Spinal cord (tissue), 10 donors: ENCODE measurements around the gene TVP23C. TPM values are rescaled to one million over a fixed set of nuclear protein-coding genes. Genes with fewer than 3 reads are reported as not detected.
"Not testable (repeated sequence)": the region's sequence is repeated elsewhere in the genome, so short reads cannot be mapped to it uniquely, and the experiment has no call there.

Experiments used
- DNase-seq, 6 donors: peaks; one replicate each; pipeline versions ENCODE4 v3.0.0 to v3.0.0-alpha.2; 2013 to 2015; ENCODE audit warnings: low spot score in 6 of 6, low read depth in 4 of 6
- H3K27ac ChIP-seq: one replicate; pipeline ENCODE4 v1.5.1; 2013; ENCODE audit warnings: low read depth, low read length, control low read depth
- H3K27me3 ChIP-seq: one replicate; pipeline ENCODE4 v1.6.1; 2013; ENCODE audit warnings: low read length; ENCODE audit not compliant: control insufficient read depth, insufficient read depth
- H3K36me3 ChIP-seq: one replicate; pipeline ENCODE4 v1.6.1; 2013; ENCODE audit warnings: low read length; ENCODE audit not compliant: control insufficient read depth, insufficient read depth
- H3K4me1 ChIP-seq: one replicate; pipeline ENCODE4 v1.6.1; 2013; ENCODE audit warnings: low read length; ENCODE audit not compliant: control insufficient read depth, insufficient read depth
- H3K4me3 ChIP-seq: one replicate; pipeline ENCODE4 v1.5.1; 2013; ENCODE audit warnings: low read depth, low read length, control low read depth
- H3K9me3 ChIP-seq: one replicate; pipeline ENCODE4 v1.6.1; 2013; ENCODE audit warnings: low read length; ENCODE audit not compliant: control insufficient read depth, insufficient read depth
- WGBS: methylation state at CpG from one replicate; pipeline ENCODE4 v1.1.5; 2013; ENCODE audit warnings: missing lambda C conversion rate; ENCODE audit not compliant: insufficient coverage; 5-methylcytosine and 5-hydroxymethylcytosine counted together
- polyA plus RNA-seq, 2 donors: library from polyadenylated mRNA; unstranded; fragments of 120-200 nt; gene quantifications; one replicate each; pipeline ENCODE4 v1.2.1, GENCODE V29; 2013; ENCODE audit not compliant: insufficient read length in 2 of 2
- total RNA-seq, 2 donors: library from RNA; depleted of rRNA in 1 of 2; stranded (reverse); fragments of 120-200 nt in 1 of 2; fragments of >200 nt in 1 of 2; gene quantifications; one replicate each; pipeline versions ENCODE4 v1.2.3 to v1.2.4, GENCODE V29; 2013 to 2014
- donor health status: healthy.

Gene TVP23C
- total and polyA plus RNA-seq, 4 donors, result 7.4 to 30.7 (median 25.4) TPM

GRCh38 chr17:15533122-15533521 lies 30.2 kb downstream of the TVP23C start:
- not testable (repeated sequence) for H3K36me3 ChIP-seq, H3K4me3 ChIP-seq, DNase-seq, H3K27me3 ChIP-seq, H3K4me1 ChIP-seq, H3K9me3 ChIP-seq, H3K27ac ChIP-seq
- no CpG with 5 or more reads among the region's 3 CpGs for WGBS

GRCh38 chr17:15526292-15527218 lies 36.7 kb downstream of the TVP23C start:
- not testable (repeated sequence) for H3K27ac ChIP-seq, H3K27me3 ChIP-seq, H3K4me1 ChIP-seq, H3K36me3 ChIP-seq, H3K9me3 ChIP-seq, H3K4me3 ChIP-seq
- WGBS, result no CpG with 5 or more reads among the region's 8 CpGs
- peak in 3 of 6 donors; percentile 25 to 90 (median 74) for DNase-seq

GRCh38 chr17:15524990-15525985 lies 38.0 kb downstream of the TVP23C start:
- not testable (repeated sequence) for H3K36me3 ChIP-seq, H3K27ac ChIP-seq, H3K4me3 ChIP-seq, H3K27me3 ChIP-seq, DNase-seq, H3K9me3 ChIP-seq, H3K4me1 ChIP-seq
- 94% methylated on average over 6 of the region's 12 CpGs for WGBS

- no peaks in the 10 kb centered on the region for H3K27me3 ChIP-seq
- no peak overlapping the region for H3K4me3 ChIP-seq
- peaks cover 19% of the 10 kb centered on the region for H3K36me3 ChIP-seq
- H3K9me3 ChIP-seq, result no peaks in the 10 kb centered on the region
- 98% methylated on average over 8 of the region's 8 CpGs for WGBS
- DNase-seq, result no peak
- no peak overlapping the region for H3K27ac ChIP-seq
- H3K4me1 ChIP-seq, result peaks cover 4% of the 10 kb centered on the region
Observed at GRCh38 chr17:15516150-15516549, 47.1 kb downstream of the TVP23C start.

- Histone ChIP-seq H3K4me1 (peaks cover 4% of the 10 kb centered on the region), H3K27me3 (no peaks in the 10 kb centered on the region), H3K4me3 (no peak overlapping the region), H3K9me3 (no peaks in the 10 kb centered on the region), H3K36me3 (peaks cover 17% of the 10 kb centered on the region), H3K27ac (peak overlapping the region; percentile 76)
- WGBS, result no CpG with 5 or more reads among the region's 2 CpGs
- DNase-seq, result no peak
Observed at GRCh38 chr17:15514469-15514868, 48.8 kb downstream of the TVP23C start.

- H3K4me3 ChIP-seq, result no peak overlapping the region
- WGBS, result 73% methylated on average over 8 of the region's 9 CpGs
- no peaks in the 10 kb centered on the region for H3K9me3 ChIP-seq
- H3K36me3 ChIP-seq, result peaks cover 14% of the 10 kb centered on the region
- no peaks in the 10 kb centered on the region for H3K27me3 ChIP-seq
- DNase-seq, result no peak
- peak overlapping the region; percentile 76 for H3K27ac ChIP-seq
- peaks cover 4% of the 10 kb centered on the region for H3K4me1 ChIP-seq
Observed at GRCh38 chr17:15513856-15514459, 49.3 kb downstream of the TVP23C start.

GRCh38 chr17:15513058-15513791 lies 50.1 kb downstream of the TVP23C start:
- no peaks in the 10 kb centered on the region for H3K9me3 ChIP-seq
- H3K4me1 ChIP-seq, result peaks cover 4% of the 10 kb centered on the region
- no peaks in the 10 kb centered on the region for H3K27me3 ChIP-seq
- H3K4me3 ChIP-seq, result no peak overlapping the region
- H3K27ac ChIP-seq, result peak overlapping the region; percentile 76
- WGBS, result 44% methylated on average over 1 of the region's 6 CpGs
- peak in 1 of 6 donors; percentile 36 for DNase-seq
- H3K36me3 ChIP-seq, result peaks cover 16% of the 10 kb centered on the region

GRCh38 chr17:15512071-15512709 lies 51.1 kb downstream of the TVP23C start:
- Histone ChIP-seq H3K36me3 (peaks cover 18% of the 10 kb centered on the region), H3K4me3 (no peak overlapping the region), H3K9me3 (no peaks in the 10 kb centered on the region), H3K27me3 (no peaks in the 10 kb centered on the region), H3K27ac (peak overlapping the region; percentile 76), H3K4me1 (peaks cover 4% of the 10 kb centered on the region)
- no peak for DNase-seq
- no CpG with 5 or more reads among the region's 4 CpGs for WGBS
